ENCODE measurements around the gene CC2D2A.
"Not testable (repeated sequence)": the region's sequence is repeated elsewhere in the genome, so short reads cannot be mapped to it uniquely, and the experiment has no call there.

CC2D2A gene

GRCh38 chr4:15470128-15470475 lies 420 bp downstream of the CC2D2A start:
- DNase-seq, result no peak

- DNase-seq, result no peak
Observed at GRCh38 chr4:15476396-15476795, 6.7 kb downstream of the CC2D2A start.

GRCh38 chr4:15478724-15479088 lies 9.0 kb downstream of the CC2D2A start:
- DNase-seq, result no peak

- peak; percentile 69 for DNase-seq
Observed at GRCh38 chr4:15479089-15479912, 9.6 kb downstream of the CC2D2A start.

- DNase-seq, result no peak
Observed at GRCh38 chr4:15479913-15480185, 10.2 kb downstream of the CC2D2A start.

- no peak for DNase-seq
Observed at GRCh38 chr4:15481961-15482745, 12.5 kb downstream of the CC2D2A start.

GRCh38 chr4:15482842-15483241 lies 13.2 kb downstream of the CC2D2A start:
- DNase-seq, result no peak

GRCh38 chr4:15488136-15488535 lies 18.5 kb downstream of the CC2D2A start:
- DNase-seq, result no peak

GRCh38 chr4:15488658-15489470 lies 19.2 kb downstream of the CC2D2A start:
- DNase-seq, result no peak

GRCh38 chr4:15489551-15489950 lies 19.9 kb downstream of the CC2D2A start:
- no peak for DNase-seq

- DNase-seq, result no peak
Observed at GRCh38 chr4:15493411-15493810, 23.7 kb downstream of the CC2D2A start.

- DNase-seq, result no peak
Observed at GRCh38 chr4:15495621-15496020, 25.9 kb downstream of the CC2D2A start.

GRCh38 chr4:15498356-15498755 lies 28.7 kb downstream of the CC2D2A start:
- no peak for DNase-seq

- DNase-seq, result no peak
Observed at GRCh38 chr4:15500701-15501100, 31.0 kb downstream of the CC2D2A start.

- no peak for DNase-seq
Observed at GRCh38 chr4:15501941-15502340, 32.3 kb downstream of the CC2D2A start.

- DNase-seq, result no peak
Observed at GRCh38 chr4:15502384-15502783, 32.7 kb downstream of the CC2D2A start.

GRCh38 chr4:15504041-15504440 lies 34.4 kb downstream of the CC2D2A start:
- no peak for DNase-seq

GRCh38 chr4:15506464-15506863 lies 36.8 kb downstream of the CC2D2A start:
- DNase-seq, result no peak

GRCh38 chr4:15507679-15508078 lies 38.0 kb downstream of the CC2D2A start:
- no peak for DNase-seq

- no peak for DNase-seq
Observed at GRCh38 chr4:15510961-15511360, 41.3 kb downstream of the CC2D2A start.

- no peak for DNase-seq
Observed at GRCh38 chr4:15513545-15513944, 43.9 kb downstream of the CC2D2A start.

- DNase-seq, result no peak
Observed at GRCh38 chr4:15515106-15515505, 45.4 kb downstream of the CC2D2A start.

GRCh38 chr4:15516494-15516893 lies 46.8 kb downstream of the CC2D2A start:
- DNase-seq, result no peak

GRCh38 chr4:15517681-15518080 lies 48.0 kb downstream of the CC2D2A start:
- not testable (repeated sequence) for DNase-seq
